Fibroblast of skin of right biceps (primary cell): ENCODE results near the gene MED27.
A peak's percentile ranks its signal among the peaks of the same experiment; 100 is the strongest.

Experiments used
- DNase-seq: peaks from one replicate; pipeline ENCODE4 v3.0.0-alpha.2; 2013

Gene MED27

GRCh38 chr9:131994364-131995125 lies 85.1 kb downstream of the MED27 start:
- no peak for DNase-seq

DNA sequence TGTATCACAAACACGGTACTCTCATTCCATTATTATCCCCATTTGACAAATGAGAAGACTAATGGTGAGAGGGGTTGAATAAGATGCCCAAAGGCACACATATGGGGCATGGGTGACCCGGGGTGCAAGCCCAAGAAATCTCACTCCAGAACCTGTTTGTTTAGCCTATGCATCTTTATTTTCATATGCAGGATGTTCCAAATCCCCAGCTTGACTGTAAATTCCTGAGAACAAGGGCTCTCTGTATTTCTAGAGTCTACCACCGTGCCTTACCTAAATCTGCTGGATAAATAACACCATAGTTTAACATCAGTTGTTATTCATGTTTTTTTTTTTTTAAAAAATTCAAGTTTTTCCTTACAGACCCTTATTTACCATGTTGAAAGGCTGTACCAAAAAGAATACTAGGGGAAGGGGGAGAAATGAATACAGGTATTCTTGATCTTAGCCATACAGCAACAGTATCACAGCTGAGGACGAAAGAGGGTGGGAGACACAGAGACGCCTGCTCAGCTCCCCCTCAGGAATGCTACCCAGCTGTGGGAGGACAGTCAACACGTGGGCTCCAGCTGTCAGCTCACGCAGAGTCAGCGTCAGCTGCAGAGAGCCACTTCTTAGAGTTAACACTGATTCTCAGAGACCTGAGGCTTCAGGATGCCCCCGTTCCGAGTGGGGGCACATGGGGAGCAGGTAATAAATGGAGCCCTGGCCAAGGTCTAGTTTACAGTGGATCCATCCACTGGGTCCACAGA lies 86.6 kb downstream of the MED27 start:
- DNase-seq: no peak

GRCh38 chr9:131987232-131987631 lies 92.4 kb downstream of the MED27 start:
- DNase-seq: no peak

DNA sequence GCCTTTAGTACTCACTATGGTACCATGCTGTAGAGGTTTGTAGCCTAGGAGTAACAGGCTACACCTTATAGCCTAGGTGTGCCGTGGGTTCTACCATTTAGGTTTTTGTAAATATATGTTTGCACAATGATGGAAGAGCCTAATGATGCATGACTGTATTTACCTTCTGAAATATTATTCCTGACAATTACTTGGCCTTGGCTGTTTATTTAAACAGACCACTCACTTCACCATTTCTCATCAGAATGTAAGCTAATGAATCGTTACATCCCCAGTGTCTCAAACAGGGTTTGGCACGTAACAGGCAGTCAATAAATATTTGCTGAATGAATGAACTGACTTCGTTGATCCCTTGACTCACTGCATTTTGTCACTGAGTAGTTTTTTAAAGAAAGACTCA lies 93.1 kb downstream of the MED27 start:
- DNase-seq: no peak

DNA sequence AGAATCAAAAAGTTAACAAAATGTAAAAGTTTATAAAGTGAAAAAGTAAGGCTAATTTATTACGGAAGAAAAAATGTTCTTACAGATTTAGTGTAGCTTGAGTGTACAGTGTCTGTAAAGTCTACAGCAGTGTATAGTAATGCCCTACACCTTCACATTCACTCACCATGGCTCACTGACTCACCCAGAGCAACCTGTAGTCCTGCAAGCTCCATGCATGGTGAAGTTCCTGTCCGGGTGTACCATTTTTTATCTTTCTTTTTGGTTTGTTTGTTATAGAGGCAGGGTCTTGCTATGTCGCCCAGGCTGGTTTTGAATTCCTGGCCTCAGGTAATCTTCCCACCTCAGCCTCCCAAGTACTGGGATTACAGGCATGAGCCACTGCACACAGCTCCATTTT lies 93.6 kb downstream of the MED27 start:
- no peak for DNase-seq

- DNase-seq: no peak
Measured at GRCh38 chr9:131984564-131984963, 95.1 kb downstream of the MED27 start.

DNA sequence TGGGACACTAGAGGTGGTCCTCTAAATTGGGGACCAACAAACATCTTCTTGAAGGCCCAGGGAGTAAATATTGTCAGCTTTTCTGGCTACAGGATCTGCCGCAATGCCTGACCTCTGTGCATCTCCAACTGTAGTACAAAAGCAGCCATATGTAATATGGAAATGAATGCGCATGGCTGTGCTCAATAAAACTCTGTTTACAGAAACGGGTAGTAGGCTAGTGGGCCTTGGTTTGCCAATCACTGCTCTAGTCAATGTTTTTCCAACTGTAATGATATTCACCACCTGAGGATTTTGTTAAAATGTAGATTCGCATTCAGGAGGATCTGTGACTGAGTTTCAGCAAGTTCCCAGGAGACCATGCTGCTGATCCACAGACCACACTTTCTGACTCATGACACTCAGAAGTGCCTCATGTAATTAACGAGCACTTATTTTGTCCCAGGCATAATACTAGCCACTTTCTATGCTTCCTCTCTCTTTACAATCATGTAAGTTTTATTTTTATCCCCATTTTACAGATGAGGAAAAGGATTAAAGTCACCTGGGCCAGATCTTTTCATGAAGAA lies 96.9 kb downstream of the MED27 start:
- DNase-seq: peak; percentile 80

DNA sequence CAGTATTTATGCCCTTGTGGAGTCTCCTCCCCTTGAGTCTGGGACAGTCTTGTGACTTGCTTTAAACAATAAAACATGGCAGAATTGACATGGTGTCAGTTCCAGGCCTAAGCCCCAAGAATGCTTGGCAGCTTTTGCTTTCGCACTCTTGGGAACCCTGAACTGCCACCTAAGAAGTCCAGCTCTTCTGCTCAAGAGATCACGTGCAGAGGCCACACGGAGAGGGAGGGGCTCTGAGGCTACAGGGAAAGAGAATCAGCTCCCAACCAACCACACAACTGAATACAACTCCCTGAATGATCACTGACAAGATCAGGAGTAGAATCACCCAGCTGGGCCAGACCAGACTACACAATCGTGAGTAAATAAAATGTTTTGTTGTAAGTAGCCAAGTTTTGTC lies 97.6 kb downstream of the MED27 start:
- DNase-seq: no peak

DNA sequence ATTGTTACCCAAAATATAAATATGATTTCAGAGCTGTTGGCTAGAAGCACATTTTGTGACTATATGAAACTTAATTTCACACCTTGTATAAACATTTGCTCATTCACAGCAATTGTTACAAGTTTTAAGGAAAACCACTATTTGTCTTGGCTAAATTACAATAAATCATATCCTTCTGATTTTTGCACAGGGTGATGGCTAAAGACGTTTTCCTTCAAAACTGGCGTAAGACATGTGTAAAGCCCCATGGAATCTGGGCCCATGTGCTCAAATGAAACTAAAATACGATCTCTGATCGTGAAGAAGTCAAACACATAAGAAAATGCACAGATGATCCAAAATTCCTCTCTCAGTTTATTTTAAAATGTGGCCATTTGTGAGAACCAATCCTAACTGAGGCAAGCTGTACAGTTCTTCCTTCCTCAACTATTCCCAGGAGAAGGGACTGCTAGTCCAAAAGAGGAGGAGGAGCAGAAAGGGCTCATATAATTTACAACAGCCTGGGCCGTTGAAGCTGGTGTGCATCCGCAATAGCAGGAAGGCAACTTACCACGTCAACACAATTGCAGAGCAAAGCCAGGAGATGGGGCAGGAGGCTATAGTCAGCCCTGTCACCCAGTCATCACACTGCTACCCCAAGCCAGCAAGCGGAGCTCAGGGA lies 98.4 kb downstream of the MED27 start:
- DNase-seq: peak; percentile 52

DNA sequence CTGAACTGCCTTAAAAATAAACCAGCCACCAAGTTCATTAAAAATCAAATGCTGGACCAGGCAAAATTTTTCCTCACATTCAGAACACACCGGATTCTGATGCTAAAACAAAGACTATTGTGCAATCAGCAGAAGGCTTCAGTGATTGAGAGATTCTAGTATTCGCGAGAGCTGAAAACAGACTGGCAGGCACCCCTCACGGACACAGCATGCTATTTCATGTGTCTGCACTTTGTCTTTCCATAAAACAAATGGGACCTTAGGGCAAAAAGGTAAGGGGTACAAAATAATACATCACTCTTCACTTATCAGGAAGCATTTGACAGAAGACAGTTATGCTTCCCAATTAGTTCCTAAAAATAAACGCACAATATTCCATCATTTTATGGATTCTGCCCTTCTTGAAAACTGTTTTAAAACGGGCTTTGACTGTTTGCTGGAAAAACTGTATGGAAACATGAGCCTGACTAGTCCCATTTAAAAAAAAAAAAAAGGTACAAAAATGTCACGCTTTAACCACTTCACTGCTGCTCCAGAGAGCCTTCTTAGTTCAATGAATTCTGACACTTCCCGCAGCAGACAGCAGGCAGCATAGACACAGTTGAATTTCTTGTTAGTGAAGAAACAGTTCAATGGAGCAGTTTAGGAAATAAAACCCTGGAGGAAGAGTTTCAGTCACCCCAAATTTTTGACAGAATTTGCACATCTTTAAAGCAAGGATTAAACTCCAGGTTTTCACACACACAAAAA lies 99.2 kb downstream of the MED27 start:
- no peak for DNase-seq

- no peak for DNase-seq
Measured at GRCh38 chr9:131977109-131977838, 102.4 kb downstream of the MED27 start.

DNA sequence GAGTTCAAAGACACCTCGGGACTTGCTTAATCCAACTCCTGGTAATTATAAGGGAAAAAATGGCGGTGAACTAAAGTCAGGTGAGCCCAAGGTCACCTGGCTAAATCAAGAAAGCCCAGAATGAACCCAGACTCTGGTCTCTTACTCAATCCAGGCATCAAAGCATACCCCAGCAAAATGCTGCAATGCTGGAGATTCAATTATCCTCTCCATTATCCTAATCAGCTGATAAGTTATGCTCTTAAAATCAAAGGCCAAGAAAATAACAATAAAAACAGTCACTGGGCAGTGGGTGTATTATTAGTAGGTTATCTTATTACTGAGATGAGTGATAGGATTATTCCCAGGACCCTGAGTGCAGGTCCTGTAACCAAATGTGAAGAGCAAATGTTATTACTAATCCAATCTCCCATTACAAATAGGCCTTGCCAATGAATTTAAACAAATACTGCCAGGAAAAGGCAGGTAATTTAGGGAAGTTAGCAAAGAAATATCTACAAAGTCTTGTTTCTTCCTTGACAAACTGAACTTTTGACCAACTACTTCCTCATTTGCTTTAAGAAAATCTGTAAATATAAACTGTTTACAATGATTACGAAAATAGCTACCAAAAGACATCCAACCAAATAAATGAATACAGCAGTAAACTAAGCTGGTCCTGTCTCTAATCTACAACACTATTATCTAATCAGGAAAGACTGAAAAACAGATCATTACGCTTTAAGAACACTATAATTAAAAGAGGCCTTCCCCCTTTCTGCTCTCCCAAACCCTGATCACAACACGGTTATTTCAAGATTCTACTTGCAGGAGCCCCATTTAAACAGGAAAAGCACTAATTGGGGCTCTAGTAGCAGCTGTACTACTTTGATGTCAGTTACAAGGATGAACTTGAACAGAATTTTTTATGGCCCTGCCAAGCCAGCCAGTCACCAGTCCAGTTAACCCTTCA lies 103.2 kb downstream of the MED27 start:
- no peak for DNase-seq

GRCh38 chr9:131972889-131973288 lies 106.8 kb downstream of the MED27 start:
- DNase-seq: no peak

DNA sequence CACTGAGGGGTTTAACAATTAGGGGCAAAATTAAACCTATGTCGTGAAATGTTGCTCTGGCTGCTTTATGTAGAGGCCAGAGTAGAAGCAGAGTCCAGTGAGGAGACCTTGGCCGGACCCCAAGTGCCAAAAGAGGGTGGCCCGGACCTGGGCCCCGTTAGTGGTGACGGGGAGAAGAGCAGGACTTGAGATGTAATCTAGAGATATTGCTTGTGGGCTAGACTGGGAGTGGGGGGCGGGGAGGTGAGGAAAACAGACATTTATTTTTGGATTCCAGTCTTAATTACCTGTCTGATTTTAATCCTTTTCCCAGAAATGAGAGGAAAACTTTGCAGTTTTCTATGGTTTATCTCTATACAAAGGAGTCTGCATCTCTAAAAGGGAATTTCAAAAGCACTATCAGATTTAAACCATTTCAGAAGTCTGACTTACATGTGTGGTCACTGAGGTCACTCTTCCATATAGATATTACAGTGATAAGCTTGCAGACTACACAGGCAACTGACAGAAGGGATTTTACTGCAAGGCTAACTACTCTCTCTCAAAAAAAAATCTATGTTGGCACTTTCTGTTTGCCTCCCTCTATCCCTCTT lies 108.1 kb downstream of the MED27 start:
- no peak for DNase-seq

DNA sequence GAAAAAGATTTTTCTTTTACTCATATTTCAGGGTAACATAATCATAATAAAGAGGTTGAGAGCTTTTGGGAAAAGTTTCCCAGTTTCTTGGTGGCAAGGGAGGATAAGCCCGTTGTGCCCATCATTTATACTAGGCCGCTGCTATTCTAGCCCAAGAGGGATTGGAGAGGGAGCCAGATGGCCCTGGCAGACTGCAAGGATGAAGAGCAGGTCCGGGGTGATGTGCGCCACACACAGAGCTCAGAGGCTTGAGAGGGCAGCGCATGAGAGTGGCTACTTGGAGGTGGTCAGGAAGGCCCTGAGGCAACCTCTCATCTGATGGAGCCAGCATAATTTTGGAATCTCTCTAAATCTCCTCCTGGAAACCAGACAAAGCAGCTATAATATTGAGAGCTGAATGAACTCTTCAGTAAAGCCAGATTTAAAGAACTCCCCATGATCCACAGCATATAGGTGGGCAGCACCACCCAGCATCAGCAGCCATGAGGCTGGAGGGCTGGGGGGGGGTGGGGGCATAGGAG lies 110.1 kb downstream of the MED27 start:
- DNase-seq: no peak

DNA sequence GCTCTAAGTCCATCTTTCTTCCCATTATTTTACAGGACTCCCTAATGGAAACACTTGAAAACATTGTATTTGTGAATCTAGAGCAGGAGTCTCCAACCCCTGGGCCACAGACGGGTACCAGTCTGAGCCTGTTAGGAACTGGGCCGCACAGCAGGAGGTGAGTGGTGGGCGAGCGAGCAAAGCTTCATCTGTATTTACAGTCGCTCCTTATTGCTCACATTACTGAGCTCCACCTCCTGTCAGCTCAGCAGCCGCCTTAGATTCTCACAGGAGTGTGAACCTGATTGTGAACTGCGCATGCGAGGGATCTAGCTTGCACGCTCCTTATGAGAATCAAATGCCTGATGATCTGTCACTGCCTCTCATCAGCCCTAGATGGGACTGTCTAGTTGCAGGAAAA lies 111.0 kb downstream of the MED27 start:
- no peak for DNase-seq

GRCh38 chr9:131965841-131966240 lies 113.8 kb downstream of the MED27 start:
- DNase-seq: no peak

GRCh38 chr9:131965103-131965502 lies 114.6 kb downstream of the MED27 start:
- no peak for DNase-seq

GRCh38 chr9:131963072-131964030 lies 116.3 kb downstream of the MED27 start:
- no peak for DNase-seq
